Eye (tissue), 1 donor: ENCODE measurements around the gene PRICKLE2.
A peak's percentile ranks its signal among the peaks of the same experiment; 100 is the strongest.

ENCODE experiments used
- DNase-seq: peaks from one replicate; pipeline ENCODE4 v3.0.0-alpha.2; 2015

PRICKLE2 gene

GRCh38 chr3:64152676-64153466 lies 72.4 kb downstream of the PRICKLE2 start:
- no peak for DNase-seq

GRCh38 chr3:64152086-64152485 lies 73.2 kb downstream of the PRICKLE2 start:
- DNase-seq: no peak

GRCh38 chr3:64151342-64151871 lies 73.9 kb downstream of the PRICKLE2 start:
- no peak for DNase-seq

- DNase-seq: peak; percentile 80
Measured at GRCh38 chr3:64150623-64151207, 74.6 kb downstream of the PRICKLE2 start.

- no peak for DNase-seq
Measured at GRCh38 chr3:64149886-64150285, 75.4 kb downstream of the PRICKLE2 start.

GRCh38 chr3:64148955-64149653 lies 76.2 kb downstream of the PRICKLE2 start:
- DNase-seq: no peak

GRCh38 chr3:64147211-64147610 lies 78.1 kb downstream of the PRICKLE2 start:
- DNase-seq: no peak

GRCh38 chr3:64145438-64145837 lies 79.8 kb downstream of the PRICKLE2 start:
- no peak for DNase-seq

GRCh38 chr3:64144241-64144900 lies 80.9 kb downstream of the PRICKLE2 start:
- peak; percentile 23 for DNase-seq

- DNase-seq: no peak
Measured at GRCh38 chr3:64143409-64144130, 81.7 kb downstream of the PRICKLE2 start.

GRCh38 chr3:64141476-64141875 lies 83.8 kb downstream of the PRICKLE2 start:
- DNase-seq: no peak

- DNase-seq: no peak
Measured at GRCh38 chr3:64140651-64141050, 84.6 kb downstream of the PRICKLE2 start.

GRCh38 chr3:64138656-64139375 lies 86.5 kb downstream of the PRICKLE2 start:
- DNase-seq: no peak

GRCh38 chr3:64138046-64138445 lies 87.2 kb downstream of the PRICKLE2 start:
- DNase-seq: no peak

- no peak for DNase-seq
Measured at GRCh38 chr3:64134882-64135281, 90.4 kb downstream of the PRICKLE2 start.

GRCh38 chr3:64133987-64134386 lies 91.3 kb downstream of the PRICKLE2 start:
- DNase-seq: no peak

GRCh38 chr3:64133272-64133671 lies 92.0 kb downstream of the PRICKLE2 start:
- peak; percentile 35 for DNase-seq

GRCh38 chr3:64131725-64132469 lies 93.4 kb downstream of the PRICKLE2 start:
- DNase-seq: no peak

- no peak for DNase-seq
Measured at GRCh38 chr3:64130436-64130835, 94.8 kb downstream of the PRICKLE2 start.

GRCh38 chr3:64129581-64129980 lies 95.7 kb downstream of the PRICKLE2 start:
- DNase-seq: no peak

- DNase-seq: no peak
Measured at GRCh38 chr3:64129106-64129505, 96.2 kb downstream of the PRICKLE2 start.
